DMS114 treated with DMSO at 0.1 percent for 48 hours (cell line): ENCODE results near the gene TFRC.
A peak's percentile ranks its signal among the peaks of the same experiment; 100 is the strongest.
"Not testable (repeated sequence)": the region's sequence is repeated elsewhere in the genome, so short reads cannot be mapped to it uniquely, and the experiment has no call there.

Experiments used
- DNase-seq: peaks from one replicate; lab custom pipeline; 2025; ENCODE audit not compliant: unreplicated experiment; lab: John Stamatoyannopoulos, UW

Gene TFRC

GRCh38 chr3:196082619-196082971 is 705 bp upstream of the TFRC start:
- no peak for DNase-seq

DNA sequence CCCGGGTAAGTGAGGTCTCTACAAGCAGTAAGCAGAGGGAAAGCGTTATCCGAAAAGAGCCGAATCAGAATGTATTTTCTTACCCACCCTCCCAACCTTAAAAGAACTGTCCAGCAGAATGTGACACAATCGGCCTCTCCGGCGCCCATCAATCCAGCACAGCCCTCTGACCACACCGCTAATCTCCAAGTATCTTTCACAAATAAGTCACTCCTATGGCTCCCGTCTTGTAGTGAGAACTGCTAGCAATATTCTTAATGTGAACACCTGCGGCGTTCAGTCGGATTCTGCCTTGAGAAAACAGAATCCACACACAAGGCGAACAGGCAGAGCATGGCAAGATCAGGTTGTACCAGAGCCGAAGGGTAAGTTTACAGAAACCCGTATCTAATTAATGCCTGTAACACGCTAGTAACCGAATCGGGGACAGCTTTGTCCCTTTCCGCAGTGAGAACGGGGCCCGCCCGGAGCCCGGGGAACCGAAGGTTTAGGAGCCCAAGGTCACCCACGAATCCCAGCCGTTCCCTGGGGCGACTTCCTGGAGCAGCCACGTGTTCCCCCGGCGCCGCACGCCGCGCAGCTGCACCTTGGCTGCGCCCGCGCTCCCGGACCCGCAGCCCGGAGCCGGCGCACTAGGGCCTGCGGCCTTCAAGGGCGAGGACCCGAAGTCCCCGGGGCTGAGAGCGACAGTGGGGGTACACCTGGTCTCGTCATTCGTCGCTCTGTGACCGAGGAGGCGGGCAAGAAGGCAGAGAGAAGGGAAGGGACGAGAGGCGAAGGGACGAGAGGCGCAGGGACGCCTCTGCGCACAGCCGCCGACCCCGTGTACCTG is 672 bp downstream of the TFRC start:
- DNase-seq, result peak; percentile 18

GRCh38 chr3:196080101-196080846 is 1.6 kb downstream of the TFRC start:
- not testable (repeated sequence) for DNase-seq

DNA sequence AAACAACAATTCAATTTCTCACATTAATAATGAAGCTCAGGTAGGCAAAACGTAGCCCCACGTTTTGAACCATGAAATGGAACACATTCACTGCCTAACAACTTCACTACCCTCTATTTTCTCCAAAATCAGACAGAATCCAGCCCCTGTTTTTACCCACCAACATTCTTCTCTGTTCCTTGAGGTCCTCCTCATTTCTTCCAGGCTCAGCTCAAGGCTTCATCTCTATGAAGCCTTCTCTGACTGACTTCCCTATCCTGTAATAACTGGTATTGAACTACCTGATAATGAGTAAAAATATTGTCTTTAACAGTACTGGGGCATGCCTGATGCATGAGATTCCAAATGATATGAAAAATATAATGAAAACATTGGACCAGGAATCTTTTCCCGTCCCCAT is 2.2 kb downstream of the TFRC start:
- no peak for DNase-seq

GRCh38 chr3:196075013-196075412 is 6.9 kb downstream of the TFRC start:
- DNase-seq, result no peak

DNA sequence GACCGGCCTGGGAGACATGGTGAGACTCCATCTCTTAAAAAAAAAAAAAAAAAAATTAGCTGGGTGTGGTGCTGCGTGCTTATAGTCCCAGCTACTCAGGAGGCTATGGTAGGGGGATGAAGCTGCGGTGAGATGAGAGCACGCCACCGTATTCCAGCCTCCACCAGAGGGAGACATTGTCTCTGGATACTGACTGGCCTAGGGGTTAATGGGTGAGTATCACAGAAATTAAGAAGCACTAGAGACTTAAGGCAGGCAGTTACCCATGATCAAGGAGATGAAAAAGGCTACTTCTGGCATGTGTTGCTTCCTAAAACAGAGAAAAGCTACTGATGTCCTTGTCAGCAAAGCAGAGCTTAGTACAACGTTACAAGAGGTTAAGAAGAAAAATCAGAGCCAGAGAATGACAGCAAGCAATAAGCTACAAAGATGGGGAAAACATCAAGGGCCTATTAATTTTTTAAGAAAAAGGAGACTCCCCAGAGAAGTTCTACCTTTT is 8.6 kb downstream of the TFRC start:
- DNase-seq, result peak; percentile 56

DNA sequence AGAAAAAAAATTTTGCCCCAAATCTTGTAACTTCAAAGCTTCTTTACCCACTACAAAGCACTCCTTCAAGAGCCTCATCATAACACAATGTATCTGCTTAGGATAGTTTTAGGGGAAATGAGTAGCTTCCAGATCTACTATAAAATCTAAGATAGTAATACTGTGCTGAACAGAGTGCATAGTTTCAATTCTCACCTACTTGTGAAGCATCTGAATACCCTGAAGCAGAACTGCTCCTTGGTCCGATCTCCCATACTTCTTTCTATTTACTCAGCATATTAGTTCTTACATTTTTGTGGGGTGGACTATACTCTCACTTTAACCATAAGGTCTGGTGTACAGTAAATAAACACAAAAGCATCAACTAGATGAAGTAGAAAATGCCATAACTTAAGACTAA is 9.6 kb downstream of the TFRC start:
- DNase-seq, result no peak

DNA sequence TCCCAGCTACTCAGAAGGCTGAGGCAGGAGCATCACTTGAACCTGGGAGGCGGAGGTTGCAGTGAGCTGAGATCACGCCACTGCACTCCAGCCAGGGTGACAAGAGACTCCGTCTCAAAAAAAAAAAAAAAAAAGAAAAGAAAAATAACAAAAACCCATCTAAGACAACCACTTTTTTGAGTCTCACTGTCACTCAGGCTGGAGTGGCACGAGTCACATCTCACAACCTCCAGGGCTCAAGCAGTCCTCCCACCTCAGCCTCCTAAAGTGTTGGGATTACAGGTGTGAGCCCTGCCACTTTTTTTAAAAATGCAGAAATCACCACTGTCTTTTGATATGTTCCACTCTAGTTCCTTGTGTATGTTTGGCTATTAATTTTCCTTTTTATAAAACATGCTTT is 13.1 kb downstream of the TFRC start:
- not testable (repeated sequence) for DNase-seq

GRCh38 chr3:196067439-196067838 is 14.5 kb downstream of the TFRC start:
- no peak for DNase-seq

DNA sequence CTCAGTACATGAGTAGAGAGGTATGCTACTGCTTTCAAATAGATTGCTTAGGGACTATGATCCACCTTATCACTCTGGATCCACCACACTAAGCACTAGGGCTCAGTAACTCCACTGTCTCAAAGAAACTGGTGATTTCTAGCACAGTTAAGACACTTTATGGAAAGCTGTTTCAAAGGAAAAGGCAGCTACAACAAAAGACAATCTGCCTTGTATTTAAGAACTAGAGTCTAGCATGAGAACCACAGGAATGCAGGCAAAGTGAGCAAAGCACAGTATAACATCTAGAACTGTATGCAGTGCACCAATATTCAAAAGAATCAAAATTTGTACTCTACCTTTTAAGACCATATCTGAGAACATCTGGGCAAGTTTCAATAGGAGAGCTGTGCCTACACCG is 17.9 kb downstream of the TFRC start:
- DNase-seq, result no peak

DNA sequence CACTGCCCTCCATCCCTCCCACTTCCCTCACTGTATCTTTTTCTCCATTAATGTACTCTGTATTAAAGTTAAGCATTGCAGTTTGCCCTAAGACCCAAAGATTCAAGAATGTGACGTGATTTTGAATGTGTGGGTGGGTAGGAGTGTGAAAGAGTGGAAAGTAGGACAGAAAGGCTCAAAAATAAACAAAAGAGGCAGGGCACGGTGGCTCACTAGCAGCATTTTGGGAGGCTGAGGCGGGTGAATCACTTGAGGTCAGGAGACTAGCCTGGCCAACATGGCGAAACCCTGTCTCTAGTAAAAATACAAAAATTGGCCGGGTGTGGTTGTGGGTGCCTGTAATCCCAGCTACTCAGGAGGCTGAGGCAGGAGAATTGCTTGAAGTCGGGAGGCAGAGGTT is 18.4 kb downstream of the TFRC start:
- DNase-seq, result no peak

GRCh38 chr3:196063049-196063448 is 18.8 kb downstream of the TFRC start:
- DNase-seq, result no peak

DNA sequence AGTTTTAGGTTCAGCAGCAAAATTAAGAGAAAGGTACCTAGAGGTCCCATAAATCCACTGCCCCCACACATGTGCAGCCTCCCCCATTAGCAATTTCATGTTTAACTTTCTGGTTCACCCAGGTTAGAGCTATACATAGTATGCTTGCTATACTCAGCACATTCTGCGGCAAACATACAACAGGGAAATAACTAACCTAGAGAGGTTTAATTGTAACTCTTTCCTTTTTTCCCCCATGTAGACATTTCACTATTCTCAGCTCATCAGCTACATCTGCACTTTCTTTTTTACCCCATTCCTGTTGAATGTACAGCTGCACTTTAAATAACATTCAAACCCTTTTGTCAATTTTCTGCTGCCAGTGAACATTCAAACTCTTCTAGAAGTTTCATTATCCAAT is 21.1 kb downstream of the TFRC start:
- no peak for DNase-seq

- DNase-seq, result no peak
Measured at GRCh38 chr3:196057760-196058331, 24.0 kb downstream of the TFRC start.

- DNase-seq, result not testable (repeated sequence)
Measured at GRCh38 chr3:196056371-196056770, 25.5 kb downstream of the TFRC start.

GRCh38 chr3:196055683-196056270 is 26.1 kb downstream of the TFRC start:
- no peak for DNase-seq

- no peak for DNase-seq
Measured at GRCh38 chr3:196055240-196055639, 26.6 kb downstream of the TFRC start.

GRCh38 chr3:196054661-196055060 is 27.2 kb downstream of the TFRC start:
- DNase-seq, result no peak

- no peak for DNase-seq
Measured at GRCh38 chr3:196053487-196053886, 28.4 kb downstream of the TFRC start.

GRCh38 chr3:196051282-196052076 is 30.4 kb downstream of the TFRC start:
- no peak for DNase-seq

DNA sequence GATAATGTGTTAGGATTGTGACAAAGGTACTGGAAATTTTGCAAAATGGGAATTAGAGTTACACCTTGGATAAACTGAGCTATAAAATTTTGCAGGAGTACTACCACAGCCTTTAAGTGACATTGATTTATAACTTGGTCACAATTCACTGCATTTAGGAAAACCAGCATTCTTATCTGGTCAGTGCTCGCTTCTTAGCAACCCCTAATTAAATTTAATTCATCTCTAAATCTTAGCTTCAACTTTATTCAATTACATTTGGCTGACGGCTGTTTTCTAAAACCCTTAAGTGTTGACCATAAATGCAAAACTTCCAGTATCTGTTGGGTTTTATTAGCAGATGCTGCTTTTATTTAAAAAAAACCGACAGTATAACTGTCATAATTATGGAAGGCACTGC is 31.3 kb downstream of the TFRC start:
- DNase-seq, result no peak
